Gastroesophageal sphincter (tissue), 4 donors: Measurements from ENCODE around the gene GPR6. TPM values are rescaled to one million over a fixed set of nuclear protein-coding genes. Genes with fewer than 3 reads are reported as not detected.

Experiments used
- ATAC-seq: fragments of 150-250 bp; one replicate; pipeline ENCODE4 v1.9.1; 2016; ENCODE audit warnings: mild to moderate bottlenecking, moderate library complexity
- H3K27ac ChIP-seq, 4 donors: fragments of 200-600 bp; sonication (generic) in 3 of 4; 1 replicate in 3 of 4; 2 replicates in 1 of 4; pipeline ENCODE4 v1.5.1; 2016 to 2019
- H3K27me3 ChIP-seq: fragments of 200-600 bp; sonication (generic); one replicate; pipeline ENCODE4 v1.5.1; 2019
- H3K36me3 ChIP-seq, 2 donors: fragments of 200-600 bp; sonication (generic); one replicate each; pipeline ENCODE4 v1.5.1; 2019; ENCODE audit warnings: control low read depth in 1 of 2
- H3K4me1 ChIP-seq, 3 donors: fragments of 200-600 bp; sonication (generic); 1 replicate in 2 of 3; 2 replicates in 1 of 3; pipeline ENCODE4 v1.5.1; 2016 to 2019; ENCODE audit warnings: control low read depth in 2 of 3
- H3K4me3 ChIP-seq, 2 donors: fragments of 200-600 bp; sonication (generic); one replicate each; pipeline ENCODE4 v1.5.1; 2019; ENCODE audit warnings: mild to moderate bottlenecking in 1 of 2, moderate library complexity in 1 of 2
- H3K9me3 ChIP-seq, 3 donors: fragments of 200-600 bp; sonication (generic); one replicate each; pipeline ENCODE4 v1.5.1; 2017 to 2019; ENCODE audit warnings: control low read depth in 2 of 3
- EP300 ChIP-seq: sonication (generic); formaldehyde crosslinking; IDR thresholded peaks from one replicate; pipeline ENCODE4 v1.6.1; 2017; ENCODE audit warnings: antibody characterized with exemption, mild to moderate bottlenecking
- POLR2A ChIP-seq, 2 donors: fragments of 450-650 bp; IDR thresholded peaks; one replicate each; pipeline ENCODE4 v1.6.1; 2017; ENCODE audit warnings: antibody characterized with exemption in 2 of 2, mild to moderate bottlenecking in 2 of 2, moderate library complexity in 1 of 2
- POLR2AphosphoS5 ChIP-seq: sonication (generic); formaldehyde crosslinking; IDR thresholded peaks from one replicate; pipeline ENCODE4 v1.6.1; 2017; ENCODE audit warnings: antibody characterized with exemption
- WGBS, 2 donors: methylation state at CpG; one replicate each; pipeline ENCODE4 v1.1.5; 2018; ENCODE audit warnings: low coverage in 1 of 2; 5-methylcytosine and 5-hydroxymethylcytosine counted together
- total RNA-seq, 4 donors: library from RNA; depleted of rRNA; stranded (reverse); fragments of >200 nt; gene quantifications; one replicate each; pipeline ENCODE4 v1.1.0, GENCODE V29; 2016
- TF ChIP-seq, protein P1 (sequence below), 4 experiments: fragments of 200-600 bp in 2 of 4; fragments of 450-650 bp in 2 of 4; sonication (generic) in 1 of 4; IDR thresholded peaks; one replicate each; pipeline ENCODE4 v1.5.1; 2017 to 2019; ENCODE audit warnings: antibody characterized with exemption in 4 of 4, mild to moderate bottlenecking in 2 of 4, moderate library complexity in 2 of 4

GPR6 gene
- total RNA-seq, 4 donors from 2014 or later, result not detected

DNA sequence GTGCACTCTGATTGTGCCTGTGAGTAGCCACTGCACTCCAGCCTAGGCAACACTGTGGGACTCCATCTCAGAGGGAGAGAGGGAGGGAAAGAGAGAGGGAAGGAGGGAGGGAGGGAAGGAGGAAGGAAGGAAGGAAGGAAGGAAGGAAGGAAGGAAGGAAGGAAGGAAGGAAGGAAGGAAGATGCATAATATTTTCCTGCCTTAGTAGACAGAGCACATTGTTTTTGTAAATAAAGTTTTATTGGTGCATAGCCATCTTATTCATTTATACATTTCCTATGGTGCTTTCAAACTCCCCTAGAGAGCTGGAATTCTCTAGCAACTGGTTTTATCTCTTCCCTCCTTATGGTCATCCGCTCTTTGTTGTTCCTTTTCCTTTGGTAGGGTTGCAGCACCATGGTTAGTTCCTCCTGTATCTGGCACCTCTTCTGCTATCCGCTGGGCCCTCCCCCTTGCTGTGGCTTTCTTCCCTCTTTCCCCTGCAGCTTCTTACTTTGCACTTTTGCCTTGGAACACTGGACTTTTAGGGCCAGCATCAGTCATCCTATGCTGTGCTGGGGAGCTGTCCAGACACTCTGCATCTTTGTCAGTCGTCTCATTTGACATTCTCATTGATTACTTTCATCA is 20.2 kb downstream of the GPR6 start:
- ATAC-seq, result no peak
- Histone ChIP-seq H3K27ac (no peak overlapping the region), H3K9me3 (no peaks in the 10 kb centered on the region), H3K36me3 (no peaks in the 10 kb centered on the region), H3K4me3 (no peak overlapping the region), H3K27me3 (peaks cover 5% of the 10 kb centered on the region), H3K4me1 (no peaks in the 10 kb centered on the region)
- 22 to 45% methylated on average over 3 of the region's 3 CpGs for WGBS, 2 donors
- TF ChIP-seq EP300, result no peak

- no peak overlapping the region for H3K4me3 ChIP-seq
- H3K27me3 ChIP-seq, result peaks cover 7% of the 10 kb centered on the region
- no peak overlapping the region for H3K27ac ChIP-seq
- no peaks in the 10 kb centered on the region for H3K4me1 ChIP-seq
- H3K9me3 ChIP-seq, result no peaks in the 10 kb centered on the region
- TF ChIP-seq POLR2AphosphoS5 (no peak), POLR2A (IDR thresholded peaks at IDR 0.05) (no peak), EP300 (no peak)
- TF ChIP-seq, protein P1, sequence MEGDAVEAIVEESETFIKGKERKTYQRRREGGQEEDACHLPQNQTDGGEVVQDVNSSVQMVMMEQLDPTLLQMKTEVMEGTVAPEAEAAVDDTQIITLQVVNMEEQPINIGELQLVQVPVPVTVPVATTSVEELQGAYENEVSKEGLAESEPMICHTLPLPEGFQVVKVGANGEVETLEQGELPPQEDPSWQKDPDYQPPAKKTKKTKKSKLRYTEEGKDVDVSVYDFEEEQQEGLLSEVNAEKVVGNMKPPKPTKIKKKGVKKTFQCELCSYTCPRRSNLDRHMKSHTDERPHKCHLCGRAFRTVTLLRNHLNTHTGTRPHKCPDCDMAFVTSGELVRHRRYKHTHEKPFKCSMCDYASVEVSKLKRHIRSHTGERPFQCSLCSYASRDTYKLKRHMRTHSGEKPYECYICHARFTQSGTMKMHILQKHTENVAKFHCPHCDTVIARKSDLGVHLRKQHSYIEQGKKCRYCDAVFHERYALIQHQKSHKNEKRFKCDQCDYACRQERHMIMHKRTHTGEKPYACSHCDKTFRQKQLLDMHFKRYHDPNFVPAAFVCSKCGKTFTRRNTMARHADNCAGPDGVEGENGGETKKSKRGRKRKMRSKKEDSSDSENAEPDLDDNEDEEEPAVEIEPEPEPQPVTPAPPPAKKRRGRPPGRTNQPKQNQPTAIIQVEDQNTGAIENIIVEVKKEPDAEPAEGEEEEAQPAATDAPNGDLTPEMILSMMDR (IDR thresholded peaks at IDR 0.05), result no peak
- H3K36me3 ChIP-seq, result no peaks in the 10 kb centered on the region
- 79 to 80% methylated on average over 3 of the region's 3 CpGs for WGBS, 2 donors
- no peak for ATAC-seq
Observed at GRCh38 chr6:109999740-110000139, 21.6 kb downstream of the GPR6 start.

DNA sequence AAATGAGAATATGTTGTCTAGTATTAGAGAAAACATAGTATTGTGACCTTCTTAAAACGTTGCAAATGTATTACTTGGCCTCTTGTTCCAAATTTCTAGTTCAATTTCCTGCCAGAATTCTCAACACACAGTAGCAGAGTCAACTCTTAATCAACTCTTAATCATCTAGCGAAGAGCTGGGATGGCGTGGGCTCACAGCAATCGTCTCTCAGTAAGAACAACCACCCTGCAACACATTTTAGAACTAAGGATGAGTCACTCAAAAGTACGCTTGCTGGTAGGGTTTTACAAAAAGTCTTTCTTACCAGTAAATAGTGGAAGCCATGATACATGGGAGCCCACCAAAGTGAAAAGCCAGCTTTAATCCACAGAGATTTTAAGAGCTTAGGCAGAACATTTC is 24.6 kb downstream of the GPR6 start:
- Histone ChIP-seq H3K27ac (no peak overlapping the region), H3K36me3 (no peaks in the 10 kb centered on the region), H3K4me1 (no peaks in the 10 kb centered on the region), H3K4me3 (no peak overlapping the region), H3K9me3 (no peaks in the 10 kb centered on the region), H3K27me3 (peaks cover 7% of the 10 kb centered on the region)
- 69 to 70% methylated on average over 5 of the region's 5 CpGs for WGBS, 2 donors
- ATAC-seq, result no peak
- TF ChIP-seq POLR2AphosphoS5 (no peak), EP300 (no peak), POLR2A (IDR thresholded peaks at IDR 0.05) (no peak)
- TF ChIP-seq, protein P1 (IDR thresholded peaks at IDR 0.05), result no peak

DNA sequence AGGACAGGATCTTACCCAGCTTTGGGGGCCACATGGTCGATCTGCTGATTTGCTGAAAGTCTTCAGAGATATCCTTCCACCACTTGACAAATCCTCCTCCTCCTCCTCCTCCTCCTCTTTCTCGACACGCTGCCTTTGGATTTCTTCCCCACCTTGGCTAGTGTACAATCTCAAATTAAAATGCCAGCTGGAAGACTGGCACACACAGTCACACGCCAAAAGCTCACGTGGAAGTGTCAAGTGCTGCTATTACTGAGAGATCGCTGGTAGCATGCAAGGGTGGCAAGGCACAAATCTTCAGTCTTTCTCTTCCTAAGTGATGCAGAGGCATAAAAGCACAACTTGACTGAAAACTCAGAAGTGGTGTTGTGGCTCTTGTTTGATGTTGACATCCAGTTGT is 35.3 kb downstream of the GPR6 start:
- Histone ChIP-seq H3K36me3 (no peaks in the 10 kb centered on the region), H3K9me3 (no peaks in the 10 kb centered on the region), H3K4me1 (no peaks in the 10 kb centered on the region), H3K27me3 (peaks cover 3% of the 10 kb centered on the region), H3K4me3 (no peak overlapping the region), H3K27ac (no peak overlapping the region)
- 70 to 74% methylated on average over 5 to 6 of the region's 6 CpGs for WGBS, 2 donors
- TF ChIP-seq POLR2A (IDR thresholded peaks at IDR 0.05) (no peak), POLR2AphosphoS5 (no peak), EP300 (no peak)
- TF ChIP-seq, protein P1 (IDR thresholded peaks at IDR 0.05), result no peak
- ATAC-seq, result no peak

DNA sequence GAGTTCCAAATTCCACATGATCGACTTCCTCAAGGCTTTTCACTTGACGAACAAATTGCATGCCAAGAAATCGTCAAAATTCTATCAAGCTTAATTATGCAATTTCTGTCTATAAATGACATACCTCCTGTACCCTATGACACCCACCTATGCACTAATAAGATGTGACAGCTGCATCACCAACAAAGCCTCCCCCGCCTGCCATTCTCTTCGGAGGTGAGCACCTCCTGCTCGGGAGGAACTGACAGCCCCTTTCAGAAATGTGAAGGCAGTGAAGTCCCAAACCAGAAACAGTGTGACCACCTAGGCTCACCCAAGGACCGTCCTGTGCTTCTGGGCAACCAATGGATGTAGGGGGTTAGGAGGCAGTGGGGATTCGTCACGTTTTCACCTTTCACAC is 37.1 kb downstream of the GPR6 start:
- Histone ChIP-seq H3K9me3 (no peaks in the 10 kb centered on the region), H3K27me3 (peaks cover 3% of the 10 kb centered on the region), H3K4me3 (no peak overlapping the region), H3K36me3 (no peaks in the 10 kb centered on the region), H3K4me1 (no peaks in the 10 kb centered on the region), H3K27ac (no peak overlapping the region)
- no peak for ATAC-seq
- TF ChIP-seq POLR2AphosphoS5 (no peak), POLR2A (IDR thresholded peaks at IDR 0.05) (no peak), EP300 (no peak)
- TF ChIP-seq, protein P1 (IDR thresholded peaks at IDR 0.05), result no peak
- 83 to 92% methylated on average over 4 to 7 of the region's 9 CpGs for WGBS, 2 donors
